Type B pancreatic cell (in vitro differentiated cells): ENCODE results near the gene SPATA2L. TPM values are rescaled to one million over a fixed set of nuclear protein-coding genes. Genes with fewer than 3 reads are reported as not detected.

Experiments
- DNase-seq: peaks from one replicate; pipeline ENCODE4 v3.0.0; 2021; ENCODE audit warnings: mixed read lengths; ENCODE audit not compliant: unreplicated experiment; ENCODE audit errors: extremely low spot score
- H3K27ac Mint-ChIP-seq: 2 replicates; pipeline ENCODE4 v1.8.0; 2021; ENCODE audit warnings: mild to moderate bottlenecking, mixed read lengths
- H3K27me3 Mint-ChIP-seq: 2 replicates; pipeline ENCODE4 v1.8.0; 2021; ENCODE audit warnings: mixed read lengths
- H3K36me3 Mint-ChIP-seq: 2 replicates; pipeline ENCODE4 v1.8.0; 2021; ENCODE audit warnings: mixed read lengths
- H3K4me1 Mint-ChIP-seq: one replicate; pipeline ENCODE4 v1.8.0; 2021; ENCODE audit warnings: mixed read lengths; ENCODE audit not compliant: unreplicated experiment
- H3K4me3 Mint-ChIP-seq: 2 replicates; pipeline ENCODE4 v1.8.0; 2021; ENCODE audit warnings: mild to moderate bottlenecking, mixed read lengths
- H3K9me3 Mint-ChIP-seq: 2 replicates; pipeline ENCODE4 v1.8.0; 2021; ENCODE audit warnings: mixed read lengths
- total RNA-seq: library from RNA; stranded (reverse); gene quantifications from 2 replicates; pipeline ENCODE4 v1.2.1, GENCODE V29; 2021; ENCODE audit warnings: low replicate concordance
- TF ChIP-seq, protein P1 (sequence below): fragments of 200-600 bp; sonication (generic); conservative IDR thresholded peaks from 2 replicates; pipeline ENCODE4 v1.5.0; 2021; ENCODE audit warnings: antibody characterized with exemption, mild to moderate bottlenecking

The SPATA2L gene
- total RNA-seq, 1 donor from 2014 or later: 12.6 TPM

DNA sequence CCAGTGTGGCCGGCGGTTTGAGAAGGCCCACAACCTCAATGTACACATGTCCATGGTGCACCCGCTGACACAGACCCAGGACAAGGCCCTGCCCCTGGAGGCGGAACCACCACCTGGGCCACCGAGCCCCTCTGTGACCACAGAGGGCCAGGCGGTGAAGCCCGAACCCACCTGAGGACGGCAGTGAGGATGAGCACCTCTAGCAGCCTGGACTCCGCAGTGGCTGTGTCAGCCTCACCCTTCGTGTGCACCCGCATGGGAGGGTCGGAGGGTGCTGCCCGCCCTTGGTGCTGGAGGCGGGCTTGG, 36.5 kb upstream of the SPATA2L start:
- H3K4me1 Mint-ChIP-seq: no peaks in the 10 kb centered on the region
- H3K27ac Mint-ChIP-seq: no peak overlapping the region
- TF ChIP-seq, protein P1, sequence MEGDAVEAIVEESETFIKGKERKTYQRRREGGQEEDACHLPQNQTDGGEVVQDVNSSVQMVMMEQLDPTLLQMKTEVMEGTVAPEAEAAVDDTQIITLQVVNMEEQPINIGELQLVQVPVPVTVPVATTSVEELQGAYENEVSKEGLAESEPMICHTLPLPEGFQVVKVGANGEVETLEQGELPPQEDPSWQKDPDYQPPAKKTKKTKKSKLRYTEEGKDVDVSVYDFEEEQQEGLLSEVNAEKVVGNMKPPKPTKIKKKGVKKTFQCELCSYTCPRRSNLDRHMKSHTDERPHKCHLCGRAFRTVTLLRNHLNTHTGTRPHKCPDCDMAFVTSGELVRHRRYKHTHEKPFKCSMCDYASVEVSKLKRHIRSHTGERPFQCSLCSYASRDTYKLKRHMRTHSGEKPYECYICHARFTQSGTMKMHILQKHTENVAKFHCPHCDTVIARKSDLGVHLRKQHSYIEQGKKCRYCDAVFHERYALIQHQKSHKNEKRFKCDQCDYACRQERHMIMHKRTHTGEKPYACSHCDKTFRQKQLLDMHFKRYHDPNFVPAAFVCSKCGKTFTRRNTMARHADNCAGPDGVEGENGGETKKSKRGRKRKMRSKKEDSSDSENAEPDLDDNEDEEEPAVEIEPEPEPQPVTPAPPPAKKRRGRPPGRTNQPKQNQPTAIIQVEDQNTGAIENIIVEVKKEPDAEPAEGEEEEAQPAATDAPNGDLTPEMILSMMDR: no peak
- no peak for DNase-seq
- H3K27me3 Mint-ChIP-seq: no peaks in the 10 kb centered on the region
- H3K4me3 Mint-ChIP-seq: no peak overlapping the region
- no peaks in the 10 kb centered on the region for H3K9me3 Mint-ChIP-seq
- peaks cover 10% of the 10 kb centered on the region for H3K36me3 Mint-ChIP-seq

- Mint-ChIP-seq H3K36me3 (peaks cover 7% of the 10 kb centered on the region), H3K9me3 (no peaks in the 10 kb centered on the region), H3K4me1 (no peaks in the 10 kb centered on the region), H3K4me3 (no peak overlapping the region), H3K27me3 (no peaks in the 10 kb centered on the region), H3K27ac (no peak overlapping the region)
- TF ChIP-seq, protein P1: no peak
- DNase-seq: no peak
These were observed 36.0 kb upstream of the SPATA2L start for GRCh38 chr16:89737341-89738071.

DNA sequence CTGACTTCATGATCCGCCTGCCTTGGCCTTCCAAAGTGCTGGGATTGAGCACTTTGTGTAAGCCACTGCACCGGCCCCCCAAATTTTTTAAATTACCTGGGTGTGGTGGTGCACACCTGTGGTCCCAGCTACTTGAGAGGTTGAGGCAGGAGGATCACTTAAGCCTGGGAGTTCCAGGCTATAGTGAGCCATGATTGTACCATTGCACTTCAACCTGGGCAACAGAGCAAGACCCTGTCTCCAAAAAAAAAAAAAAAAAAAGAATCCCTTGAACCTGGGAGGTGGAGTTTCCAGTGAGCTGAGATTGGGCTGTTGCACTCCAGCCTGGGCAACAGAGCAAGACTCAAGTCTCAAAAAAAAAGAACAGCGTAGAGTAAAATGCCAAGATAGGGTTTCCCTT, 35.0 kb upstream of the SPATA2L start:
- Mint-ChIP-seq H3K4me3 (no peak overlapping the region), H3K27ac (no peak overlapping the region), H3K36me3 (peaks cover 11% of the 10 kb centered on the region), H3K27me3 (no peaks in the 10 kb centered on the region), H3K9me3 (no peaks in the 10 kb centered on the region), H3K4me1 (no peaks in the 10 kb centered on the region)
- TF ChIP-seq, protein P1: no peak
- no peak for DNase-seq

DNA sequence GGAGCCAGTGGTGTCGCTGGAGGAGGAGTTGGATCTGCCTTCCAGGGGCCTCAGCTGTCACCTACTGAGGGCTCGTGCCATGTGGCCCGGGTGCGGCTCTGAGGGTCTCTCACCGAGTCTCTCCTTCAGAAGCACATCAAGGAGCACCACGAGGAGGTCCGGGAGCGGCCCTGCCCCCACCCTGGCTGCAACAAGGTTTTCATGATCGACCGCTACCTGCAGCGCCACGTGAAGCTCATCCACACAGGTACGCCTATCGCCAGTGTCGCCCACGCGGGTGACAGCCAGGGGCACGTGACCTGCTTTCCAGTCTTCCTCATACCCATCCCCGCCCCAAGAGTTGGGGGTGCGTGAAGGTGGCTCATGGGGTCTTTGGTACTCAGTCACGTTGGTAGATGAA, 32.3 kb upstream of the SPATA2L start:
- Mint-ChIP-seq H3K4me3 (no peak overlapping the region), H3K36me3 (peaks cover 19% of the 10 kb centered on the region), H3K9me3 (no peaks in the 10 kb centered on the region), H3K27ac (no peak overlapping the region), H3K27me3 (no peaks in the 10 kb centered on the region), H3K4me1 (no peaks in the 10 kb centered on the region)
- TF ChIP-seq, protein P1: no peak
- DNase-seq: no peak

DNA sequence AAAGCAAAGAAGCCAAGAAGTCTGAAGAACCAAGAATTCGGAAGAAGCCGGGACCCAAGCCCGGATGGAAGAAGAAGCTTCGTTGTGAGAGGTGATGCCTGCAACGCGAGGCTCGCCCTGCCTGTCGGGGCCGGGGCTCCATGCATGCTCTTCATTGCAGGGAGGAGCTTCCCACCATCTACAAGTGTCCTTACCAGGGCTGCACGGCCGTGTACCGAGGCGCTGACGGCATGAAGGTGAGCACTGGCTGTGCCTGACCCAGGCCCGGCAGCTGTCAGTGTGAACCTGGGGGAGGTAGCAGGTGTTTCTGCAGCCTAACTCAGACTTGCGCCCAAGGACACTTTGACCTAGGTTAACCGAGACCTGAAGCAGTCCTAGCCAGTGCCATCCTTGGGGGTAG, 31.8 kb upstream of the SPATA2L start:
- no peak for DNase-seq
- H3K9me3 Mint-ChIP-seq: no peaks in the 10 kb centered on the region
- no peak overlapping the region for H3K27ac Mint-ChIP-seq
- H3K36me3 Mint-ChIP-seq: peaks cover 19% of the 10 kb centered on the region
- TF ChIP-seq, protein P1: no peak
- no peaks in the 10 kb centered on the region for H3K4me1 Mint-ChIP-seq
- H3K4me3 Mint-ChIP-seq: no peak overlapping the region
- no peaks in the 10 kb centered on the region for H3K27me3 Mint-ChIP-seq

DNA sequence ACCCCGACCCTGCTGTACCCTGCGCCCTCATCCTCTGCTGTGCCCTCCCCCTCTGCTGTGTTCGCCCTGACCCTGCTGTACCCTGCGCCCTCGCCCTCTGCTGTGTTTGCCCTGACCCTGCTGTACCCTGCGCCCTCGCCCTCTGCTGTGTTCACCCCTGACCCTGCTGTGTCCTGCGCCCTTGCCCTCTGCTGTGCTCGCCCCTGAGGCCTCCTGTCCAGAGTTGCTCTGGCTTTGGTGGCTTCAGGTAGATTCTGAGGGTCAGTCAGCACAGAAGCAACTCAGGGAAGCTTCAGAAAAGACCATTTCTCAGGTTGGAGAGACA, 31.4 kb upstream of the SPATA2L start:
- Mint-ChIP-seq H3K27me3 (no peaks in the 10 kb centered on the region), H3K27ac (no peak overlapping the region), H3K4me3 (no peak overlapping the region), H3K4me1 (no peaks in the 10 kb centered on the region), H3K9me3 (no peaks in the 10 kb centered on the region), H3K36me3 (peaks cover 19% of the 10 kb centered on the region)
- TF ChIP-seq, protein P1: no peak
- DNase-seq: no peak
